Cerebellar cortex (tissue), 1 donor: ENCODE measurements around the gene C17orf67.

Source experiments
- DNase-seq: peaks from one replicate; pipeline ENCODE4 v3.0.0-alpha.2; 2015; ENCODE audit warnings: low spot score

Gene C17orf67

DNA sequence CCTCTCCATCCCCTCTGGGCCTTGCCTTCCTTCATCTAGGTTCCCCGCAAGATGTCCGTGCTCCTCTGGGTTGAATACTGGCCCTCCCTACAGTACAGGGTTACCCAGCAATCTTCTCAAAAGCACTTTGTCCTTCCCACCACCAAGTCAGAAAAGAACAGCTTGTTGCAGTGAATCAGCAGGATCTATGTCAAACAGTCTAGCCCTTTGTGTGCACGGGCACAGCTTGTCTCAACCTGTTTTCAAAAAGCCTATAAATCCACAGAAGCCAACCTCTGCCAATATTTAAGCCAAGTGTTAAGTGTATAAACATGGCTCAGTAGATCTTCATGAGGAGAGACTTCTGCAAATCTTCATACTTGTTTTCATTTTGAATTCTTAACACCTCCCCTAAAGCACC, 25.2 kb downstream of the C17orf67 start:
- DNase-seq = peak; percentile 30

DNA sequence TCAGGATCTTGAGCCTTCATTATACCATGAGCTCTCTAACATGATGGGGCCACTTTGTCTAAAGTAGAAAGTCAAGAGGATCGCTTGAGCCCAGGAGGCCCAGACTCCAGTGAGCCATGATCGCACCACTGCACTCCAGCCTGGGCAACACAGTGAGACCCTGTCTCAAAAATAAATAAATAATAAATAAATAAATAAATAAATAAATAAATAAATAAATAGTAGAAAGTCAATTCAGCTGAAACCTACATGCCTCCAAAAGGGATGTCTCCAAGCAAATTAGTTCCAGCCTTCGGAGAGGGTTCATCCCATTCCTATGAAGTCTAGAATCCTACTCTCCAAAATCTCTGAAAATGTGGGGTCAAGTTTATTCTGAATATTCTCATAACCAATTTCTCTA, 26.0 kb downstream of the C17orf67 start:
- no peak for DNase-seq

DNA sequence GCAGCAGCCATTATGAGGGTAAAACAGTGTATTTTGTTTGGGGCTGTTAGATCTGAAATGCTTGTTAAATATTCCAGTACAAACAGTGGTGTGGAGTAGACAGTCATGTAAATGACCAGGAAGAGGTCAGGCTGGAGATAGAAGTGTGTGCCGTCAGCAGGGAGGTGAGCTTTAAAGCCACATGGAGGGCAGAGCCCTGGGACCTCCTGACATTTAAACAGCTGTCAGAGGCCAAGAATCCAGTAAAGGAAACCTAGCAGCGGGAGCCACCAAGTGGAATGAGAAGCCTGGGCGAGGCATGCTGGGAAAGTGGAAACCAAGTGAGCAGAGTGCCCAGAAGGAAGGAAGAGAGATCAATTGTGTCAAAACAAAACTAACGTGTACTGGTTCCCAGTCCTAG, 26.8 kb downstream of the C17orf67 start:
- no peak for DNase-seq

DNA sequence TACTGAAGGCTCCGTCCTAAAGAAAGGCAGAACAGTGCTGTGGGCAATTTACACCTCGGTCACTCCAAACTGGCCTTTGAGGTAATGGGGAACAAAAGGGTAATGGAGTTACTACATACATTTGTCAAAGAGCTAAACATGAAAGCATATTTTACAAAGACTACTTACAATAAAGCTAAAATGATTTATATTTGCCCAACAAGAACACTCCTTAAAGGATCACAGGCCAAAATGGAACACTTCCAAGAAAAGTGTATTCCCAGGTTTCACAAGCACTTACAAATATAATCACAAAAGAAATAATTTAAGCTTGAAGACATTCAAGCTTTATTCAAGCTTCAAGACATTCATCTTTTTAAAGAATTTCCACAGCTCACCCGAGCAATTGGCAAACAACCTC, 29.3 kb downstream of the C17orf67 start:
- DNase-seq = no peak

DNA sequence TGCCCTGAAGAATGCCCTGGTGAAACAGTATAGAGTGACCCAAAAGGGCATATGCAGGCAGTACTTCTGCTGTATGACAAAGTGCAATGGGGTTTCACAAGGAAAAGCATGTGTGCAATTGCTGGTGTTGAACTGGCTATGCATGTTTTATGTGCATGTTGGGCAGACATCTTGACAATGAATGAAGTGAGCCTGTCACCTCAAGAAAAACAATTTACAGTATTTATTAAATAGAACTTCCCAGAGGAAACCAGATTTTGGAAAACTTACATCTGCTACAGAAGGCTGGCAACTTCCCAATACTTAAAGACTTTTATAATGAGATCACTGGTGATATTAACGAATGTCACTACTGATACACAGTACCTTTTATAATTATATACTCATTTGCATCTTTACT, 30.6 kb downstream of the C17orf67 start:
- no peak for DNase-seq

DNA sequence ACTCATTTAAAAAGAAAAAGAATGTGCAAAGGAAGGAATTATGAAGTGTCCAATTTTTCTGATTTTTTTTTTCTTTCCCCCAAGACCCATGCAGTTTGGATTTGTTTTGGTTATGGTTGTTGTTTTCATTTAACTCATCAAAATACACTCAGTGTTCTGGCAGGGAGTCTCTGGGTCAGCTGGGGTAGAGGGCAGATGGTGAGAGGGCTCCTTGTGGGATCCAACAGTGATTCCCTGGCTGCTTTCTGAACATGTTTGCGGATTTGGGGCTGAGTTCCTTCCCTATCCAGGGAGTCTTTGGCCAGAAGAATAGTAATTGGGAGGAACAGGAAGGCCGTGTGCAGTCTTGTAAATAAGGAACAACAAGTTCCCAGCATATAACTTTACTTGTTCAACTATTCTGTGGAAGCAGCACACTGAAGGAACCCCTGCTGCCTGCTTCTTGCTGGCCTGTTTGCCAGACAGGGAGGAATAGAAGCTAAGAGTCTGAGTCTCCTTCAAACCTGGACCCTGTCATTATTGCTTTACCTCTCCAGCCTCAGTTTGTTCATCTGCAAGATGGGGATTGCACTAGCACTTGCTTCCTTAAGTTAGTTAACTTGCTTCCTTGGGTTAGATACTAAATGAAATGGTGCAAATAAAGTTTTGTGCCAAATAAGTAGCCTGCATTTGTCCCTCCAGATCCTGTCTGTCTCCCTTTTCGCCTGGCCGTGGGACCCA, 32.1 kb downstream of the C17orf67 start:
- DNase-seq = peak; percentile 47

DNA sequence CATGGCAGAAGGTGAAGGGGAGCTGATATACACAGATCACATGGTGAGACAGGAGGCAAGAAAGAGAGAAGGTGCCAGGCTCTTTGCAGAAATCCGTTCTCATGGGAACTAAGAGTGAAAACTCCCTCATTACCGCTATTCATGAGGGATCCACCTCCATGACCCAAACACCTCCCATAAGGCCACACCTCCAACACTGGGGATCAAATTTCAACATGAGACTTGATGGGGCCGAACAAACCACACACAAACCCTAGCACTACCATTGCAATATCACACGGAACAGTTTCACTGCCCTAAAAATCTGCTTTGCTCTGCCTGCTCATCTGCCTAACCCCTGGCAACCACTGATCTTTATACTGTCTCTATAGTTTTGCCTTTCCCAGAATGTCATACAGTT, 34.8 kb downstream of the C17orf67 start:
- no peak for DNase-seq

DNA sequence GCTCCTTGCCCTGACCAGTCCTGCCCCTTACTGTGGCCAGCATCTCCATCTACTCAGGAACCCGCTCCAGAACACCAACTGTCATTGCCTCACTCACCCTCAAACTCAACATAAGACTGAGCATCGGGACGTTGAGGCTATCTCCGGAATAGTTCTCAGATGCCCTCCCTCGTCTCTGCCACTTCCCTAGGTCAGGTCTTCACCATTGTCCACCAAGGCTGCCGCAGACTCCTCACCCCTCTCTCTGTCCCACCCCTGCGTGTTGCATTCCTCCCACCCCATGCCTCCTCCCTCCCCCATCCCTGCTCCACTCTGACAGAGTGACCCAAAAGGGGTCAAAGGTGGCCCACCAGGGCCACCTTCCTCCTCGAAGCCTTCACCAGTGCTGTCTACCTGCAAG, 37.2 kb downstream of the C17orf67 start:
- no peak for DNase-seq

DNA sequence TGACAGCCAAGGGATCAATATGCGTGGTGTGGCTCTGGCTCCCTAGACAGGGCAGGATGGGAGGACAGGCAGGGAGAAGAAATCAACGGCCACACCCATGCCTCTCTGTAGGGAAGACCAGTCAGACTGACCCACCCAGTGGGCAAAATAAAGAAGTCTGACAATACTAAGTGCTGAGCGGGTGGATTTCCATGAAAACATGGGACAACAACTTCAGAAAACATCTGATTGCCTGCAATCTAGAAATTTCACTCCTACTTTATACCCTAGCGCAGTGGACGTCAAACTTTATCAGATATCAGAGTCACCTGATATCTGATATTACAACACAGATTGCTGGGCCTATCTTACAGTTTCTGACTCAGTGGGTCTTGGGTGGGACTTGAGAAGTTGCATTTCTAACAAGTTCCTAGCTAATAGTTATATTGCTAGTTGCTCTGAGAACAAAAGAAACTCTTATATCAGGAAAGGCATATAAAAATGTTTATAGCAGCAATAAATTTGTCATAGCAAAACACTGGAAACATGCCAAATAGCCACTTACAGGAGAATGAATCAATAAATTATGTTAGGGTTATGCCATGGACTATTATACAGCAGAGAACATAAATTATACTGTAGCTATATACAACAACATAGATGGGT, 38.4 kb downstream of the C17orf67 start:
- no peak for DNase-seq

DNA sequence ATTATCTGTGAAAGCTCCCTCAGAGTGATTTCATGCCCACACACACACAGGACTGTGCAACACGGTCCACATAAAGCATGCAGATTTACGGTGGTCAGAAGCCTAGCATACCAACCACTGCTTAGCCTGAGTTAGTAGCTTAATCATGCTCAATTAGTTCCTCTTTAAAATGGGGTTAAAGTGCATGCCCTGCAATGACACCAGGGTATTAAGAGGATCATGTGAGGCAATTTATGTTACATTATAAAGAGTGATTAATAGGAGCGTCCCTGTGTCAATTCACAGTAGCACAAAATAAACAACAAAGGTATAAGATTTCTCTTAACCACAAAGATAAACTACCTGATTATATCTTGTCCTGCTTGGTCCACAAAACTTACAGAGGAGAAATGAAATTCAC, 39.8 kb downstream of the C17orf67 start:
- DNase-seq = no peak

DNA sequence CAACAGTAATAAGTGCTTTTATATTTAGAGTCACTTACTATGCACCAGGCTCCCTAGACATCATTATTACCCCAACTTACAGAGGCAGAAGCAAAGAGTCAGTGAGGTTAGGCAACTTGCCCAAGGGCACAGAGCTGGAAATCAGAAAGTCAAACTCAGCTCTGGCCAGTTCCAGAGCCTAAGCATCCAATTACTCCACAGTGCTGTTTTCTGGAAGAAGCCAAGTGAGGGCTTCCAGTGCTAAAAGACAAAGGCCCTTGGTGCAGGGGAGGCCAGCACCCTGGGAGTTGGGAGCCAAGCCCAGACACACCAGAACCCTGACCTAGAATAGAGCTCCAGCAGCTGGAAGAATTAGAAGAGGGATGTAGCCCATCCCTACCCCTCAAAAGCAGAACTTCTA, 40.2 kb downstream of the C17orf67 start:
- peak; percentile 19 for DNase-seq

DNA sequence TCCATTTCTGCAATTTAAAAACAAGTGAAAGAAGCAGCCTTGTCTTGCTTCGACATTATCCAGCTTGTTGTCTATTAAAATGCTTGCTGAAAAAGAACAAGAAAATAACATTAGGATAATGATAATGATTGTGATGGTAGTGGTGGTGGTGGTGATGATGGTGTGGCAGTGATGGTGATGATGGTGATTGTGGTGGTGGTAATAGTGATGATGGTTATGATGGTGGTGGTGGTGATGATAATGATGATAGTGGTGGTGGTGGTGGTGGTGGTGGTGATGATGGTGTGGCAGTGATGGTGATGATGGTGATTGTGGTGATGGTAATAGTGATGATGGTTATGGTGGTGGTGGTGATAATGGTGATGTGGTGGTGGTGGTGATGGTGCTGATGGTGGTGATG, 41.5 kb downstream of the C17orf67 start:
- no peak for DNase-seq

DNA sequence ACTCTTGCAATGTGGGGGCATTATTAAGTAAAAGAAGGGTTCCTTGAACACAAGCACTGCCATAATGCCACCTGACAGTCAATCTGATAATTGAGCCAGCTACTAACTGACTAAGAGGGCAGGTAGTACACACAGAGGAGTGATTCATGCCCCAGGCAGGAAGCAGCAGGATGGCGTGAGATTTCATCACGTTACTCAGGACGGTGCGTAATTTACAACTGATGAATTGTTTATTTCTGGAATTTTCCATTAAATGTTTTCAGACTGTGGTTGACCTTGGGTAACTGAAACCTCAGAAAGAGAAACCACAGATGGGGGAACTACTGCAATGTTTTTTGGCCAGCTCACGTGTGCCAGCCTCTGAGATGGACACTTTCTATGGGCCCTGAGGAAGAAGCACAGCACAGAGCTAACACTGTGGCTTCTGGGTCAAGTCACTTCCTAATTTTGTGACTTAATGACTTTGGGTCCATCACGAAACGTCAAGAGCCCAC, 46.7 kb downstream of the C17orf67 start:
- DNase-seq = no peak

DNA sequence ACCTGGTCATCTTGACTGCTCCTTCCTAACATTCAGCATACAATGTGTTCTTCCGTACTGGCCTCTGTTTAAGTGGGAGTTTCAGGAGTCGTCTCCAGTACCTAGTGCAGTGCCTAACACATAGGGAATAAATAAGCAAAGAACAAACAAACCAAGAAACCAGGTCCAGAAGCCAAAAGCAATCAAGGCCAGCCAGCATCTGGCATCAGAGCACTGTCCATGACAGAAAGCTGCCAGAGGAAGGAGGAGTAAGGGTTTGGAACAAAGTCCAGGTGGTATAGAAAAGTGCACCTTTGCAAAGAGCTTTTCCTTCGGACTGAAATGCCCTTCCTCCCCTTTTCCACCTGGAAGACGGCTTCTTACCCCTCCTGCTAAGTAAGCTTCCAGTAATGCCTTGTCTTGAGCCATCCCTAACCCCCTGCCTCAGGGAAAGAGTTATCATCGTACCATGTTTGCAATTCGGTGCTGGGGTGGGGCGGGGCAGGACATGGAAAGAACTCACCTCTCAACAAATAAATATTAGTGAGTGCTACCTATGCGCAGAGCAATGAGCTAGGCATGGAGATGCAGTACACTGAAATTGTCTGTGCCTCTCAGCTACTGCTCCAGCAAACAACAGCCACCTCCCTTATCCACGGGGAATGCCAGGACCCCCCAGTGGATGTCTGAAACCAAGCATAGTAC, 47.6 kb downstream of the C17orf67 start:
- DNase-seq = peak; percentile 7

DNA sequence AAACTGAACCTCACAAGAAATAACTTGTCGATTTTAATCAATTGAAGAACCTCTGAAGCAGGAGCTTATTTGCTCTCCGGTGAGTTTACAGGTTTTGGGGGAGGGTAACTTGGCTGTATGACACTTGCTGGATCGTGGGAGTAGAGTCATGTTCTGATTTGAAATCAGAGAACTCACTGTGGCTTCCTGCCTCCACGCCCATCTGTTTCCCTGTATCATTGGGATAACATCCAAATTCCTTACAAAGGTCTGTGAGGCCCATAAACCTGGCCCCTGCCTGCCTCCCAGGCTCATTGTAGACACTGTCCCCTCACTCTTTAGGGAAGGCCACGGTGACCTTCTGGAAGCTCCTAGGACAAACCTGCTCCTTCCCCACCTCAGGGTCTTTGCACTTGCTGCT, 48.3 kb downstream of the C17orf67 start:
- peak; percentile 68 for DNase-seq

DNA sequence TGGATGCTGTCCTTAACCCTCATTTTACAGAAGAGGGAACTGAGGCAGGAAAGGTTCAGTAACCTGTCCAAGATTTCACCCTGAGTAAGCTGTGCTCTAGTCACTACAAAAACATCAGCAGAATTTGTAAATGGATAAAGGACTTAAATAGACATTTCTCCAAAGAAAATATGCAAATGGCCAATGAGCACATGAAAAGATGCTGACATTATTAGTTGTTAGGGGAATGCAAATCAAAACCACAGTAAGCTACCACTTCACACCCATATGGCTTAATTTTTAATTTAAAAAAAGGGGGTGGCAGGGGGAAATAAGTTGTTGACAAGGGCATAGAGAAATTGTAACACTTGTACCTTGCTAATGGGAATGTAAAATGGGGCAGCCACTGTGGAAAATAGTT, 51.4 kb downstream of the C17orf67 start:
- no peak for DNase-seq

DNA sequence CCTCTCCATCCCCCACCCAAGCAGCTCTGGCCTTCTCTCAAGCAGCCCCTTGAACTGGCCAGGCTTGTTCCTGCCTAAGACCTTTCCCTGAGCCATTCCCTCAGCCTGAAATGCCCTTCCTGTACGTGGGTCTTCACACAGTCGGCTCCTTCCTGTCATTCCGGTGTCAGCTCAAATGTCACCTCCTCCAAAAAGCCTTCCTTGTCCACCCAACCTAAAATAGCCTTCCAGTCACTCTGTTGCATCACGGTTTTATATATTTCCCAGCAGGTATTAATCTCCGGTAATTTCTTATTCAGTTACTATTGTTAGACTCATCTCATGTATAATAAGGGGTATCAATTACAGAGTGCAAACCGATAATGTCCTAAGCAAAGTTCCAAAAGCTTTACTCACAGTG, 51.8 kb downstream of the C17orf67 start:
- no peak for DNase-seq

DNA sequence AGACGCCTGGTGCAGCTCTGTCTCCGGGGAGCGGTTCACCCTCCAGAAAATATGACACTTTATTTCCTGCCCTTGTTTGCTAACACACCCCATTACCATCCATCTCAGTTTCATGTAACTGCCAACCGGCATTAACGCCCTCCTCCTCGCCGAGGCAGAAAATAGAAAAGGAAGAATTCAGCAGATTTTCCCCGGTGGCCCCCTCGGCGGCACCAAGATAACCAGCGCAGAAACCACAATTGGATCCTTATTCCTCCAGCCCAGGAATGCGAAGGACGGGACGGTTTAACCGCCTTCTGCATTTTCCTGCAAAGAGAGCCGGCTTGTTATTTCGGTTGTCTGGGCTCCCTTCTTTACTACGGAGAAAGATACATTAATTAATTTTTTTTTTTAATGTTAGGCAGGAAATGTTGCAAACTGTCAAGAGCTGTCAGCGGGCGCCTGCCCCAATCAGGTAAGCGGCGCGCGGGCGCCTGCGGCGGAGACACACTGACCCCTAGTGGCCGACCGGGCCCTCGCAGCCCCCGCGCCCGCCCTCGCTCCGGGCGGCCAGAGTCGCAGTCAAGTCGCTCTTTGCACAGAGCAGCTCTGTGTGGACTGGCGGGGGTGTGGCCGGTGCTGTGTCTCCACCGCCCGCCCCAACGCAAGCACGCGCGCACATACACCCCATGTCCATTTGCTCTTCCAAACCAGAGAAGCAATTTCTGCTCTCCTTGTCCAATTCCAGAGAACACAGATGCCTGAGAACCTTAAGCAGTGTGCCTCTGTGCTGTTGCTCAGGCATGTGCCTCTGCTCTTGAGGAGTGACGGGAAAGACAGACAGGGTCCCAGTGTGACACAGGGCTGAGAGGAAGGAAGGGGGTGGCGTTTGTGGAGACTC, 53.6 kb downstream of the C17orf67 start:
- peak; percentile 63 for DNase-seq

DNA sequence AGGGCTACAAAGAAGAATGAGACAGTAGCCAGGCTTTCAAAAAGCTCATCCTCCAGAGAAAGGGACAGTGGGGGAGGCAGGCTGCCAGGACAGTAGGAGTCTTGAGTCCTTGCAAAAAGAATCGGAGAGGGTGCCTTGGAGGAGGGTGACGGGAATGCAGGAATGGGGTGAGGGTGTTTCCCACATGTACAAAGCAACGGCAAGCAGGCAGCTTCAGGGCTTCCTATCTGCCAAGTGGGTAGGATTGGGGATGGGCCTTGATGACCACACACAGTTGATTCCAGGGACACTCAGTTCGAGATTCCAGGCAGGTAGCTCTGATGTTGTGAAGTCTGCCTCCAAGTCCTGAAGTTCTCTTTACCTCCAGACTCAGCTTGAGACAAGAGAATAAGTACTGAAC, 54.4 kb downstream of the C17orf67 start:
- no peak for DNase-seq

DNA sequence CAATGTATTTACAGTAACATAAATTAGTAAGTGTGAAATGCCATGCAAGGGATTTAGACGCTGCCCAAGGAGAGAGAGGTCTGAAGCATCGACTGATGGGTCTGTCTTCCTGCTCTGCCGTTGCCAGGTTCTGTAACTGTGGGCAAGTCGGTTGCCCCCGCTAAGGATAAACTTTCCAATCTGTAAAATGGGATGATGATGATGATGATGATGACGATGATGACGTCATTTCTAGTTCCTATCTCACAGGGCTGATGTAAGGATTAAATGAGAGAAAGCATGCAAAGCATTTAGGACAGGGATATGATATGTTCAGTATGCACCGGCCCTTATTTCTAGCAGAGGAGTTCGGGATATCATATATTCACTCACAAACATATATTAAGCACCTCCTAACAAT, 54.8 kb downstream of the C17orf67 start:
- DNase-seq = no peak

DNA sequence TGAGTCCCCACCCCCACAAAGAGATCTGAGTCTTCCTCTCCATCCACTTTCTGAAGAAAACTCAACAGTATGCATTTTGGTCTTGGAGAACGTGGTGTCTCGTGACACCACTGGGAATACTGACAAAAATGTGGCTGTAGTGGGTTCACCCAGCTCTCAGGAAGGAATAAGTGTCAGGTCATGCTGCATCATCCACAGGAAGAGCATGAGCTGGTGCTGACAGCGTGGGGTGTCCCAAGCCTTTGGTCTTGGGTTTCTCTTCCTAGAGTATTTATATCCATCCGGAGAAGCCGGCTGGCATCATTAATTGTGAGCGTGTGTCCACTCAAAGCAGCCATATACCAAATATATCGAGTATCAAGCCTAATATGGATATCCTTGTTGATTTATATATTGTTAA, 55.9 kb downstream of the C17orf67 start:
- DNase-seq = no peak

DNA sequence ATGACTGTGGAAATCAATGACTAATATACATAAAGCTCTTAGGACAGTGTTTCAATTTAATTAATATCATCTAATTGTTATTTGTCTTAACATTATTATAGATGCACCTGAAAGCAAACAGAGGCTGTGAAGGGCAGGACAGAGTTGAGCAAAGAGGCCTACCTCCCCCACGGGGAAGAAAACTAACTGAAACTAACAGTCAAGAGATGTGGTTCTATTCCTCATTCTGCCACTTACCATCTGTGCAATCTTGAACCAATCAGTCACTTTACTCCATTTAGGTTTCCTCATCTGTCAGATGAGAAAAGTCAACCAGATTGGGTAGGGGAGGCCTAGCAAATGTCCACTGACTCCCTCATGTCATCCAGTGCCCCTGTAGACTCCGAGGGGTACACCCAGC, 59.1 kb downstream of the C17orf67 start:
- no peak for DNase-seq
